KMS-11 (cell line): ENCODE measurements around the gene ESAM.

Experiments used
- H2AFZ ChIP-seq: fragments of 200-600 bp; sonication (generic); 2 replicates; pipeline ENCODE4 v1.6.1; 2016; ENCODE audit warnings: antibody characterized with exemption, mixed run types, low read depth
- H3K27ac ChIP-seq: fragments of 200-600 bp; sonication (generic); 2 replicates; pipeline ENCODE4 v1.6.1; 2016; ENCODE audit warnings: mild to moderate bottlenecking, mixed run types
- H3K27me3 ChIP-seq: fragments of 200-600 bp; sonication (generic); 2 replicates; pipeline ENCODE4 v1.6.1; 2017; ENCODE audit warnings: mild to moderate bottlenecking, low read depth, mixed run types, moderate library complexity; ENCODE audit not compliant: insufficient read depth
- H3K36me3 ChIP-seq: fragments of 200-600 bp; sonication (generic); 2 replicates; pipeline ENCODE4 v1.6.1; 2017; ENCODE audit warnings: mild to moderate bottlenecking, mixed run types; ENCODE audit not compliant: insufficient read depth
- H3K4me1 ChIP-seq: fragments of 200-600 bp; sonication (generic); 2 replicates; pipeline ENCODE4 v1.6.1; 2016; ENCODE audit warnings: mild to moderate bottlenecking, low read depth, mixed run types; ENCODE audit not compliant: poor library complexity, severe bottlenecking
- H3K4me2 ChIP-seq: fragments of 200-600 bp; sonication (generic); 2 replicates; pipeline ENCODE4 v1.7.0; 2016; ENCODE audit warnings: mild to moderate bottlenecking, mixed run types
- H3K4me3 ChIP-seq: fragments of 200-600 bp; sonication (generic); IDR thresholded peaks from 2 replicates; pipeline ENCODE4 v1.6.1; 2017; ENCODE audit warnings: low read depth, low read length, mixed read lengths; ENCODE audit not compliant: insufficient read depth
- H3K79me2 ChIP-seq: fragments of 200-600 bp; sonication (generic); 2 replicates; pipeline ENCODE4 v1.6.1; 2016; ENCODE audit warnings: low read depth, mixed run types; ENCODE audit not compliant: insufficient read depth
- H3K9ac ChIP-seq: fragments of 200-600 bp; sonication (generic); 2 replicates; pipeline ENCODE4 v1.6.1; 2016; ENCODE audit warnings: mild to moderate bottlenecking, mixed run types
- H4K20me1 ChIP-seq: fragments of 200-600 bp; sonication (generic); 2 replicates; pipeline ENCODE4 v1.6.1; 2016; ENCODE audit warnings: mild to moderate bottlenecking, mixed run types; ENCODE audit not compliant: insufficient read depth
- TF ChIP-seq, protein P1 (sequence below): fragments of 200-600 bp; sonication (generic); conservative IDR thresholded peaks from 2 replicates; pipeline ENCODE4 v1.6.1; 2017; ENCODE audit warnings: low read depth, mild to moderate bottlenecking, antibody characterized with exemption, low read length, moderate library complexity, mixed read lengths

ESAM gene

GRCh38 chr11:124759266-124760204, 2.6 kb downstream of the ESAM start:
- Histone ChIP-seq H3K27me3 (no peaks in the 10 kb centered on the region), H2AFZ (no peak overlapping the region), H4K20me1 (no peaks in the 10 kb centered on the region), H3K4me2 (no peak overlapping the region), H3K36me3 (no peaks in the 10 kb centered on the region), H3K79me2 (no peaks in the 10 kb centered on the region), H3K4me3 (no peak overlapping the region), H3K9ac (no peak overlapping the region), H3K4me1 (peaks cover 11% of the 10 kb centered on the region), H3K27ac (no peak overlapping the region)
- TF ChIP-seq, protein P1, sequence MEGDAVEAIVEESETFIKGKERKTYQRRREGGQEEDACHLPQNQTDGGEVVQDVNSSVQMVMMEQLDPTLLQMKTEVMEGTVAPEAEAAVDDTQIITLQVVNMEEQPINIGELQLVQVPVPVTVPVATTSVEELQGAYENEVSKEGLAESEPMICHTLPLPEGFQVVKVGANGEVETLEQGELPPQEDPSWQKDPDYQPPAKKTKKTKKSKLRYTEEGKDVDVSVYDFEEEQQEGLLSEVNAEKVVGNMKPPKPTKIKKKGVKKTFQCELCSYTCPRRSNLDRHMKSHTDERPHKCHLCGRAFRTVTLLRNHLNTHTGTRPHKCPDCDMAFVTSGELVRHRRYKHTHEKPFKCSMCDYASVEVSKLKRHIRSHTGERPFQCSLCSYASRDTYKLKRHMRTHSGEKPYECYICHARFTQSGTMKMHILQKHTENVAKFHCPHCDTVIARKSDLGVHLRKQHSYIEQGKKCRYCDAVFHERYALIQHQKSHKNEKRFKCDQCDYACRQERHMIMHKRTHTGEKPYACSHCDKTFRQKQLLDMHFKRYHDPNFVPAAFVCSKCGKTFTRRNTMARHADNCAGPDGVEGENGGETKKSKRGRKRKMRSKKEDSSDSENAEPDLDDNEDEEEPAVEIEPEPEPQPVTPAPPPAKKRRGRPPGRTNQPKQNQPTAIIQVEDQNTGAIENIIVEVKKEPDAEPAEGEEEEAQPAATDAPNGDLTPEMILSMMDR = no peak

DNA sequence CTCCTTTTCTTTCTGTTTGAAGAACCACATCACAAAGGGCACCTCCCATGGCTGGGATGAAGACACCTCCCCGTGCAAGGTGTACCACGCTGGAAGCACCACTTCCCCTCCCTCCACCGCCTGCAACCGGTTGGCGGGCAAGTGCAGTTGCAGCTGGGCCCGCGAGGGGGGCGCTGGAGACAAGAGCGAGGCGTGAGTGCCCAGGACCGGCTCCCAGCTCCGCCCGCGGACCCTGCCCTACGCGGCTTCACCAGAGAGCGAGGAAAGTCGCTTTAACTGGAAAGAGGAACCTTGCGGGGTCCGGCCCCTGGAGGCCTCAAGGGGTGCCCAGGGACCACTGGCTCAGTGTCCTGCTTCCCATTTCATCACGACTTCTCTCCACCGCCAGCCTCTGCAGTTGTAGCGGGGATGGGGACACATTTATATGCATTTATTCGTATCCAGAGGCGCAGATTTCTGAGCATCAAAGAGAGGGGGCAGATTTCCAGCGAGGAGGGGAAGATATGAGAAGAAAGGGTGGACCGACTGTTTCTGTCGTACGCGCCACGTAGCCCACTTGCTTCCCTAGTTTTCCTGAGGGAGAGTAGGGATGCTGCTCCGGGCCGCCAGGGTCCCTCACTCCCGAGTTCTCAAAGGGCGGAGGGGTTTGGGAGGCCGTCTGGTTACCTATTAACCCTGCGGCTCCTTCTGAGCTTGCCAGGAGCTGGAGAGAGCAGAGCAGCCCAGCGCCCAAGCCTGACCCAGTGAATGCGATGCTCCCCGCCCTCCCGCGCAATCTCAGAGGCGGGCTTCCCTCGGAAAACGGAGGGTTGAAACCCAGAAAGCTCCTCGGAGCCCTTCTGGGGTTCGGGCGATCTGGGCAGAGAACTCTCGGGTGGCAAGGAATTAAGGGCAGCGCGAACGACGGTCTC, 3.5 kb downstream of the ESAM start:
- H3K27me3 ChIP-seq = no peaks in the 10 kb centered on the region
- H3K9ac ChIP-seq = no peak overlapping the region
- H3K36me3 ChIP-seq = no peaks in the 10 kb centered on the region
- no peak overlapping the region for H3K4me3 ChIP-seq
- no peak overlapping the region for H2AFZ ChIP-seq
- no peaks in the 10 kb centered on the region for H3K79me2 ChIP-seq
- peaks cover 4% of the 10 kb centered on the region for H3K4me1 ChIP-seq
- TF ChIP-seq, protein P1 = 0 out of 2 replicates have a peak, but pooled peaks have one; percentile 23
- H4K20me1 ChIP-seq = no peaks in the 10 kb centered on the region
- no peak overlapping the region; the same call in 1 of the 2 replicates for H3K4me2 ChIP-seq
- no peak overlapping the region for H3K27ac ChIP-seq

- no peak overlapping the region for H3K27ac ChIP-seq
- no peaks in the 10 kb centered on the region for H4K20me1 ChIP-seq
- no peak overlapping the region for H2AFZ ChIP-seq
- no peak overlapping the region for H3K4me2 ChIP-seq
- no peaks in the 10 kb centered on the region for H3K79me2 ChIP-seq
- H3K4me1 ChIP-seq = no peaks in the 10 kb centered on the region
- H3K4me3 ChIP-seq = no peak overlapping the region
- no peaks in the 10 kb centered on the region for H3K27me3 ChIP-seq
- TF ChIP-seq, protein P1 = no peak
- no peak overlapping the region for H3K9ac ChIP-seq
- no peaks in the 10 kb centered on the region for H3K36me3 ChIP-seq
Measured at GRCh38 chr11:124757320-124757719, 4.8 kb downstream of the ESAM start.

DNA sequence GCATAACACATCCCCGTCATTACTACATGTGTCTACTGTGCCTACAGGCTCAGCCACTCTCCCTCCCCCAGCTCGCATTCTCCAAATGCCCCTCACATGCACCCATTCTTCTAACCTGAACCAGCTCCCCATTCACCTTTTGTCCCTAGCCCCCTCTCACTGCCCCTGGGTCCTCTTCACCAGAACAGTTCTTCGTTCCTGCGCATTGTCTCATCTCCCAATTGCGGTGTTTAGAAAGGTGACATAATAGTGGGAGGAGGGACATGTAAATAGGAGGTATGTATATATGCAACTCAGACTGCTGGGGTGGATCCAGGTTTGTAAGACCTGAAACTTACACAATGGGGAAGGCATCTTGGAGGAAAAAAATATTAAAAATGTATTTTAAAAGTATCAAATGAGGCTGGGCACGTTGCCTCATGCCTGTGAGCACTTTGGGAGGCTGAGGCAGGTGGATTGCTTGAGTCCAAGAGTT, 5.3 kb downstream of the ESAM start:
- Histone ChIP-seq H3K27me3 (no peaks in the 10 kb centered on the region), H3K9ac (no peak overlapping the region), H3K4me3 (no peak overlapping the region), H3K27ac (no peak overlapping the region), H4K20me1 (no peaks in the 10 kb centered on the region), H3K4me2 (no peak overlapping the region), H3K36me3 (no peaks in the 10 kb centered on the region), H2AFZ (no peak overlapping the region), H3K4me1 (no peaks in the 10 kb centered on the region), H3K79me2 (no peaks in the 10 kb centered on the region)
- TF ChIP-seq, protein P1 = no peak
